Gastroesophageal sphincter (tissue), 3 donors: Measurements from ENCODE around the gene PCDH9.

Experiments used
- POLR2A ChIP-seq, 2 donors: fragments of 450-650 bp; IDR thresholded peaks; one replicate each; pipeline ENCODE4 v1.6.1; 2017; ENCODE audit warnings: antibody characterized with exemption in 2 of 2, mild to moderate bottlenecking in 2 of 2, moderate library complexity in 1 of 2
- POLR2AphosphoS5 ChIP-seq: sonication (generic); formaldehyde crosslinking; IDR thresholded peaks from one replicate; pipeline ENCODE4 v1.6.1; 2017; ENCODE audit warnings: antibody characterized with exemption
- TF ChIP-seq, protein P1 (sequence below), 4 experiments: fragments of 200-600 bp in 2 of 4; fragments of 450-650 bp in 2 of 4; sonication (generic) in 1 of 4; IDR thresholded peaks; one replicate each; pipeline ENCODE4 v1.5.1; 2017 to 2019; ENCODE audit warnings: antibody characterized with exemption in 4 of 4, mild to moderate bottlenecking in 2 of 4, moderate library complexity in 2 of 4

- TF ChIP-seq, protein P1, sequence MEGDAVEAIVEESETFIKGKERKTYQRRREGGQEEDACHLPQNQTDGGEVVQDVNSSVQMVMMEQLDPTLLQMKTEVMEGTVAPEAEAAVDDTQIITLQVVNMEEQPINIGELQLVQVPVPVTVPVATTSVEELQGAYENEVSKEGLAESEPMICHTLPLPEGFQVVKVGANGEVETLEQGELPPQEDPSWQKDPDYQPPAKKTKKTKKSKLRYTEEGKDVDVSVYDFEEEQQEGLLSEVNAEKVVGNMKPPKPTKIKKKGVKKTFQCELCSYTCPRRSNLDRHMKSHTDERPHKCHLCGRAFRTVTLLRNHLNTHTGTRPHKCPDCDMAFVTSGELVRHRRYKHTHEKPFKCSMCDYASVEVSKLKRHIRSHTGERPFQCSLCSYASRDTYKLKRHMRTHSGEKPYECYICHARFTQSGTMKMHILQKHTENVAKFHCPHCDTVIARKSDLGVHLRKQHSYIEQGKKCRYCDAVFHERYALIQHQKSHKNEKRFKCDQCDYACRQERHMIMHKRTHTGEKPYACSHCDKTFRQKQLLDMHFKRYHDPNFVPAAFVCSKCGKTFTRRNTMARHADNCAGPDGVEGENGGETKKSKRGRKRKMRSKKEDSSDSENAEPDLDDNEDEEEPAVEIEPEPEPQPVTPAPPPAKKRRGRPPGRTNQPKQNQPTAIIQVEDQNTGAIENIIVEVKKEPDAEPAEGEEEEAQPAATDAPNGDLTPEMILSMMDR (IDR thresholded peaks at IDR 0.05) = no peak
- TF ChIP-seq POLR2A (IDR thresholded peaks at IDR 0.05) = no peak
- no peak for TF ChIP-seq POLR2AphosphoS5
These were observed 870.7 kb downstream of the PCDH9 start for GRCh38 chr13:66359393-66359792.
